GM23338 (cell line): ENCODE results near the gene TNIP1. TPM values are rescaled to one million over a fixed set of nuclear protein-coding genes. Genes with fewer than 3 reads are reported as not detected.

Experiments
- ATAC-seq: fragments of 200-7000 bp; cut with Tn5 transposase; 3 replicates; pipeline ENCODE4 v1.9.1; 2020
- DNase-seq: peaks from one replicate; pipeline ENCODE4 v3.0.0-alpha.2; 2015; ENCODE audit warnings: low spot score
- H2AFZ ChIP-seq: fragments of 200-600 bp; sonication (generic); 2 replicates; pipeline ENCODE4 v1.8.0; 2016; ENCODE audit warnings: antibody characterized with exemption, mild to moderate bottlenecking, moderate library complexity
- H3F3A ChIP-seq: fragments of 200-600 bp; sonication (generic); replicated peaks from 2 replicates; pipeline ENCODE4 v1.8.0; 2017; ENCODE audit warnings: antibody characterized with exemption, mixed run types, low read depth
- H3K27ac ChIP-seq: fragments of 200-600 bp; sonication (generic); 2 replicates; pipeline ENCODE4 v1.6.1; 2016; ENCODE audit warnings: low read depth
- H3K27me3 ChIP-seq: fragments of 200-600 bp; sonication (generic); 2 replicates; pipeline ENCODE4 v1.8.0; 2016; ENCODE audit warnings: mild to moderate bottlenecking, mixed run types, moderate library complexity; ENCODE audit not compliant: insufficient read depth
- H3K36me3 ChIP-seq: fragments of 200-600 bp; sonication (generic); 2 replicates; pipeline ENCODE4 v1.8.0; 2016; ENCODE audit warnings: mild to moderate bottlenecking; ENCODE audit not compliant: insufficient read depth
- H3K4me1 ChIP-seq: fragments of 200-600 bp; sonication (generic); 2 replicates; pipeline ENCODE4 v1.8.0; 2016; ENCODE audit warnings: mild to moderate bottlenecking, moderate library complexity; ENCODE audit not compliant: insufficient read depth
- H3K4me2 ChIP-seq: fragments of 200-600 bp; sonication (generic); 2 replicates; pipeline ENCODE4 v1.7.1; 2017; ENCODE audit warnings: mixed run types
- H3K4me3 ChIP-seq: fragments of 200-600 bp; sonication (generic); 2 replicates; pipeline ENCODE4 v1.6.1; 2016; ENCODE audit warnings: mixed run types
- H3K79me2 ChIP-seq: fragments of 200-600 bp; sonication (generic); replicated peaks from 2 replicates; pipeline ENCODE4 v1.8.0; 2017; ENCODE audit warnings: mild to moderate bottlenecking; ENCODE audit not compliant: insufficient read depth
- H3K9me2 ChIP-seq: fragments of 200-600 bp; sonication (generic); 2 replicates; pipeline ENCODE4 v1.8.0; 2017; ENCODE audit not compliant: insufficient read depth
- H4K20me1 ChIP-seq: fragments of 200-600 bp; sonication (generic); replicated peaks from 2 replicates; pipeline ENCODE4 v1.8.0; 2017; ENCODE audit warnings: mild to moderate bottlenecking; ENCODE audit not compliant: insufficient read depth
- H3K27ac Mint-ChIP-seq: 2 replicates; pipeline ENCODE4 v1.8.0; 2020; ENCODE audit warnings: inconsistent platforms, mild to moderate bottlenecking, moderate library complexity, mixed read lengths
- H3K27me3 Mint-ChIP-seq: 3 replicates; pipeline ENCODE4 v1.8.0; 2022; ENCODE audit warnings: low read depth, mild to moderate bottlenecking, moderate library complexity, mixed read lengths, inconsistent platforms; ENCODE audit not compliant: insufficient read depth, poor library complexity
- H3K36me3 Mint-ChIP-seq: 3 replicates; pipeline ENCODE4 v1.8.0; 2021; ENCODE audit warnings: low read depth, mild to moderate bottlenecking, inconsistent platforms, moderate library complexity, mixed read lengths
- H3K4me1 Mint-ChIP-seq: 3 replicates; pipeline ENCODE4 v1.8.0; 2020; ENCODE audit warnings: mild to moderate bottlenecking, inconsistent platforms, mixed read lengths
- H3K4me3 Mint-ChIP-seq: 3 replicates; pipeline ENCODE4 v1.8.0; 2021; ENCODE audit warnings: moderate library complexity, mild to moderate bottlenecking, inconsistent platforms, mixed read lengths
- H3K9me3 Mint-ChIP-seq: 3 replicates; pipeline ENCODE4 v1.8.0; 2020; ENCODE audit warnings: moderate library complexity, mild to moderate bottlenecking, inconsistent platforms, mixed read lengths
- EZH2 ChIP-seq: fragments of 200-600 bp; sonication (generic); IDR thresholded peaks from one replicate; pipeline ENCODE4 v1.8.0; 2017; ENCODE audit warnings: antibody characterized with exemption, mild to moderate bottlenecking, low read depth; ENCODE audit not compliant: unreplicated experiment
- EZH2phosphoT487 ChIP-seq: fragments of 200-600 bp; sonication (generic); IDR thresholded peaks from one replicate; pipeline ENCODE4 v1.8.1; 2018; ENCODE audit warnings: antibody characterized with exemption; ENCODE audit not compliant: unreplicated experiment
- NANOG ChIP-seq: IDR thresholded peaks from 2 replicates; pipeline ENCODE4 v1.6.1; 2016; ENCODE audit warnings: antibody characterized with exemption, borderline replicate concordance
- POLR2AphosphoS5 ChIP-seq: IDR thresholded peaks from 2 replicates; pipeline ENCODE4 v1.6.1; 2016; ENCODE audit warnings: antibody characterized with exemption, low read depth
- ZNF114 ChIP-seq: fragments of 250-450 bp; sonication (Bioruptor Pico); IDR thresholded peaks from 2 replicates; pipeline ENCODE4 v1.5.0; 2020; ENCODE audit warnings: mild to moderate bottlenecking, moderate library complexity
- ZNF331 ChIP-seq: fragments of 250-450 bp; sonication (Bioruptor Pico); IDR thresholded peaks from 2 replicates; pipeline ENCODE4 v1.5.0; 2020; ENCODE audit warnings: low read depth, mild to moderate bottlenecking, moderate library complexity
- polyA plus RNA-seq: library from polyadenylated mRNA; unstranded; fragments of >200 nt; fragmentation: Nextera tagmentation; extraction: Ambion mirVana; gene quantifications from 2 replicates; pipeline ENCODE4 v1.2.1, GENCODE V29; 2016
- total RNA-seq: library from RNA; depleted of rRNA; stranded (reverse); fragments of >200 nt; shearing (Covaris generic); gene quantifications from 2 replicates; pipeline ENCODE4 v1.2.3, GENCODE V29; 2014
- TF ChIP-seq, protein P1 (sequence below): fragments of 250-450 bp; sonication (Bioruptor Pico); IDR thresholded peaks from 2 replicates; pipeline ENCODE4 v1.5.0; 2020; ENCODE audit warnings: mild to moderate bottlenecking, moderate library complexity
- TF ChIP-seq, protein P2 (sequence below): IDR thresholded peaks from 2 replicates; pipeline ENCODE4 v1.6.1; 2016; ENCODE audit warnings: antibody characterized with exemption

Gene TNIP1
- total and polyA plus RNA-seq, 2 experiments from 2014 or later = 10.3 to 29.6 TPM

DNA sequence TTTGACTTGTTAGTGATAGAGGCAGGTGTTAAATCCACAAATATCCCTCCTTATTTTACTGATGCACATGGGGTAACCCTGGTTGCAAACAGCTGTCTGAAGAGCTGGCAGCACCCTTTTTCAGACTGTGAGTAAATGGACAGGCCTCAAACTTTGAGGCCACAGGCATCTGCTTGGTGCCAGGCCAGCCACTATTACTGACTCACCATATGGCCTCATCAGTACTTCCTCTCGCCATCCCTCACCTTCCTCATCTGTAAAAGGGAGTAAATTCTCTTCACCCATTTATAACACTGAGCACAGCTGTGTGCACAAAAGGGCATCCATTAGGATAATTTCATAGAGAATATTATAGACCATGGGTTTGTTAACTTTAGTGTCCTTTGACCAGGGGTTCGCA, 11.9 kb upstream of the TNIP1 start (continued):
- TF ChIP-seq, protein P1, sequence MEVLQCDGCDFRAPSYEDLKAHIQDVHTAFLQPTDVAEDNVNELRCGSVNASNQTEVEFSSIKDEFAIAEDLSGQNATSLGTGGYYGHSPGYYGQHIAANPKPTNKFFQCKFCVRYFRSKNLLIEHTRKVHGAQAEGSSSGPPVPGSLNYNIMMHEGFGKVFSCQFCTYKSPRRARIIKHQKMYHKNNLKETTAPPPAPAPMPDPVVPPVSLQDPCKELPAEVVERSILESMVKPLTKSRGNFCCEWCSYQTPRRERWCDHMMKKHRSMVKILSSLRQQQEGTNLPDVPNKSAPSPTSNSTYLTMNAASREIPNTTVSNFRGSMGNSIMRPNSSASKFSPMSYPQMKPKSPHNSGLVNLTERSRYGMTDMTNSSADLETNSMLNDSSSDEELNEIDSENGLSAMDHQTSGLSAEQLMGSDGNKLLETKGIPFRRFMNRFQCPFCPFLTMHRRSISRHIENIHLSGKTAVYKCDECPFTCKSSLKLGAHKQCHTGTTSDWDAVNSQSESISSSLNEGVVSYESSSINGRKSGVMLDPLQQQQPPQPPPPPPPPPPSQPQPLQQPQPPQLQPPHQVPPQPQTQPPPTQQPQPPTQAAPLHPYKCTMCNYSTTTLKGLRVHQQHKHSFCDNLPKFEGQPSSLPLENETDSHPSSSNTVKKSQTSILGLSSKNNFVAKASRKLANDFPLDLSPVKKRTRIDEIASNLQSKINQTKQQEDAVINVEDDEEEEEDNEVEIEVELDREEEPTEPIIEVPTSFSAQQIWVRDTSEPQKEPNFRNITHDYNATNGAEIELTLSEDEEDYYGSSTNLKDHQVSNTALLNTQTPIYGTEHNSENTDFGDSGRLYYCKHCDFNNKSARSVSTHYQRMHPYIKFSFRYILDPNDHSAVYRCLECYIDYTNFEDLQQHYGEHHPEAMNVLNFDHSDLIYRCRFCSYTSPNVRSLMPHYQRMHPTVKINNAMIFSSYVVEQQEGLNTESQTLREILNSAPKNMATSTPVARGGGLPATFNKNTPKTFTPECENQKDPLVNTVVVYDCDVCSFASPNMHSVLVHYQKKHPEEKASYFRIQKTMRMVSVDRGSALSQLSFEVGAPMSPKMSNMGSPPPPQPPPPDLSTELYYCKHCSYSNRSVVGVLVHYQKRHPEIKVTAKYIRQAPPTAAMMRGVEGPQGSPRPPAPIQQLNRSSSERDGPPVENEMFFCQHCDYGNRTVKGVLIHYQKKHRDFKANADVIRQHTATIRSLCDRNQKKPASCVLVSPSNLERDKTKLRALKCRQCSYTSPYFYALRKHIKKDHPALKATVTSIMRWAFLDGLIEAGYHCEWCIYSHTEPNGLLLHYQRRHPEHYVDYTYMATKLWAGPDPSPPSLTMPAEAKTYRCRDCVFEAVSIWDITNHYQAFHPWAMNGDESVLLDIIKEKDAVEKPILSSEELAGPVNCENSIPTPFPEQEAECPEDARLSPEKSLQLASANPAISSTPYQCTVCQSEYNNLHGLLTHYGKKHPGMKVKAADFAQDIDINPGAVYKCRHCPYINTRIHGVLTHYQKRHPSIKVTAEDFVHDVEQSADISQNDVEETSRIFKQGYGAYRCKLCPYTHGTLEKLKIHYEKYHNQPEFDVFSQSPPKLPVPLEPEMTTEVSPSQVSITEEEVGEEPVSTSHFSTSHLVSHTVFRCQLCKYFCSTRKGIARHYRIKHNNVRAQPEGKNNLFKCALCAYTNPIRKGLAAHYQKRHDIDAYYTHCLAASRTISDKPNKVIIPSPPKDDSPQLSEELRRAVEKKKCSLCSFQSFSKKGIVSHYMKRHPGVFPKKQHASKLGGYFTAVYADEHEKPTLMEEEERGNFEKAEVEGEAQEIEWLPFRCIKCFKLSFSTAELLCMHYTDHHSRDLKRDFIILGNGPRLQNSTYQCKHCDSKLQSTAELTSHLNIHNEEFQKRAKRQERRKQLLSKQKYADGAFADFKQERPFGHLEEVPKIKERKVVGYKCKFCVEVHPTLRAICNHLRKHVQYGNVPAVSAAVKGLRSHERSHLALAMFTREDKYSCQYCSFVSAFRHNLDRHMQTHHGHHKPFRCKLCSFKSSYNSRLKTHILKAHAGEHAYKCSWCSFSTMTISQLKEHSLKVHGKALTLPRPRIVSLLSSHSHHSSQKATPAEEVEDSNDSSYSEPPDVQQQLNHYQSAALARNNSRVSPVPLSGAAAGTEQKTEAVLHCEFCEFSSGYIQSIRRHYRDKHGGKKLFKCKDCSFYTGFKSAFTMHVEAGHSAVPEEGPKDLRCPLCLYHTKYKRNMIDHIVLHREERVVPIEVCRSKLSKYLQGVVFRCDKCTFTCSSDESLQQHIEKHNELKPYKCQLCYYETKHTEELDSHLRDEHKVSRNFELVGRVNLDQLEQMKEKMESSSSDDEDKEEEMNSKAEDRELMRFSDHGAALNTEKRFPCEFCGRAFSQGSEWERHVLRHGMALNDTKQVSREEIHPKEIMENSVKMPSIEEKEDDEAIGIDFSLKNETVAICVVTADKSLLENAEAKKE (CRISPR knock-in tag) = no peak
- TF ChIP-seq ZNF114 (CRISPR knock-in tag) = no peak
- no peak for TF ChIP-seq NANOG
- no peak for TF ChIP-seq ZNF331 (CRISPR knock-in tag)
- TF ChIP-seq, protein P2, sequence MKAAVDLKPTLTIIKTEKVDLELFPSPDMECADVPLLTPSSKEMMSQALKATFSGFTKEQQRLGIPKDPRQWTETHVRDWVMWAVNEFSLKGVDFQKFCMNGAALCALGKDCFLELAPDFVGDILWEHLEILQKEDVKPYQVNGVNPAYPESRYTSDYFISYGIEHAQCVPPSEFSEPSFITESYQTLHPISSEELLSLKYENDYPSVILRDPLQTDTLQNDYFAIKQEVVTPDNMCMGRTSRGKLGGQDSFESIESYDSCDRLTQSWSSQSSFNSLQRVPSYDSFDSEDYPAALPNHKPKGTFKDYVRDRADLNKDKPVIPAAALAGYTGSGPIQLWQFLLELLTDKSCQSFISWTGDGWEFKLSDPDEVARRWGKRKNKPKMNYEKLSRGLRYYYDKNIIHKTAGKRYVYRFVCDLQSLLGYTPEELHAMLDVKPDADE = no peak
- TF ChIP-seq POLR2AphosphoS5 = no peak
- no peak for TF ChIP-seq EZH2phosphoT487

DNA sequence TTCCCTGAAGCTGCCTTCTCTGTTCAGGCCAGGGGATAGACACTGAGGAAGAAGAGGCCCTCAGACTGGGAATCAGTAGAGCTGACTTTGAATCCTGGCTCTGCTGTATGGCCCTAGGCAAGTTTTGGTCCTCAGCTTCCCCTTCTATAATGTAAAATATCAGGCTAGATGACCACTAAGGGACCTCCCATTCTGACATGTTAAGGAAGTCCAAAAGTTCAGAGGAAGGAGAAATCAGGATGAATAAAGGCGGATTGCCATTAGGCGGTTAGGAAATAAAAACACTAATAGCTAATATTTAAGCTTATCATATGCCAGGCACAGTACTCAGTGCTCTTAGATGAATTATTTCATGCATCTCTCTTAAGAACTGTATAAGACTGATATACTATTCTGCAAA, 8.9 kb upstream of the TNIP1 start:
- H3K27ac Mint-ChIP-seq = no peak overlapping the region
- TF ChIP-seq EZH2 = no peak
- TF ChIP-seq, protein P1 (CRISPR knock-in tag) = no peak
- TF ChIP-seq, protein P2 = no peak

More for the DNA sequence above, 8.9 kb upstream of the TNIP1 start:
- no peaks in the 10 kb centered on the region for H3K79me2 ChIP-seq
- no peak overlapping the region for H3K4me3 ChIP-seq
- H3K27me3 ChIP-seq = no peaks in the 10 kb centered on the region
- no peak for ATAC-seq
- Mint-ChIP-seq H3K36me3 (no peaks in the 10 kb centered on the region), H3K4me1 (peaks cover 15% of the 10 kb centered on the region), H3K4me3 (no peak overlapping the region), H3K27me3 (peaks cover 3% of the 10 kb centered on the region), H3K9me3 (no peaks in the 10 kb centered on the region)
- H3K4me2 ChIP-seq = no peak overlapping the region
- H3K9me2 ChIP-seq = no peaks in the 10 kb centered on the region
- H3K4me1 ChIP-seq = no peaks in the 10 kb centered on the region
- no peak overlapping the region for H3K27ac ChIP-seq
- no peak for DNase-seq
- H4K20me1 ChIP-seq = no peaks in the 10 kb centered on the region
- H3F3A ChIP-seq = no peaks in the 10 kb centered on the region
- no peaks in the 10 kb centered on the region for H3K36me3 ChIP-seq
- H2AFZ ChIP-seq = no peak overlapping the region
